Activated T-helper 1 cell treated with anti-CD3 and anti-CD28 coated beads, Interleukin-12 subunit alpha, Interleukin-12 subunit beta, Interleukin-2, Interleukin-4 antibody, amounts not matched to agents 30 ng/mL and 10 ng/mL and 1 ng/mL, durations not matched to agents 14 hours and 24 hours and 36 hours (primary cell): ENCODE measurements around the gene SGCD. TPM values are rescaled to one million over a fixed set of nuclear protein-coding genes. Genes with fewer than 3 reads are reported as not detected.

Experiments
- DNase-seq: peaks from one replicate; pipeline ENCODE4 v3.0.0; 2021; ENCODE audit warnings: low spot score
- H3K27ac Mint-ChIP-seq: one replicate; pipeline ENCODE4 v1.8.0; 2021; ENCODE audit warnings: mild to moderate bottlenecking, mixed read lengths
- H3K27me3 Mint-ChIP-seq: one replicate; pipeline ENCODE4 v1.8.0; 2022; ENCODE audit warnings: mild to moderate bottlenecking, moderate library complexity, mixed read lengths; ENCODE audit not compliant: insufficient read depth
- H3K36me3 Mint-ChIP-seq: one replicate; pipeline ENCODE4 v1.8.0; 2021; ENCODE audit warnings: low read depth, mixed read lengths
- H3K4me1 Mint-ChIP-seq: one replicate; pipeline ENCODE4 v1.8.0; 2021; ENCODE audit warnings: low read depth, mixed read lengths
- H3K4me3 Mint-ChIP-seq: one replicate; pipeline ENCODE4 v1.8.0; 2021; ENCODE audit warnings: mild to moderate bottlenecking, moderate library complexity, mixed read lengths
- H3K9me3 Mint-ChIP-seq: one replicate; pipeline ENCODE4 v1.8.0; 2021; ENCODE audit warnings: mixed read lengths
- intact Hi-C: fragments of 100-400 bp; cut with micrococcal nuclease; formaldehyde crosslinking; loops from one replicate; pipeline ENCODE4 v1.15.1; 2024
- total RNA-seq: library from RNA; stranded (reverse); gene quantifications from 2 replicates; pipeline ENCODE4 v1.2.3, GENCODE V29; 2022

The SGCD gene
- total RNA-seq, 1 donor from 2014 or later: not detected

GRCh38 chr5:156375895-156376495 is 49.0 kb downstream of the SGCD start:
- Mint-ChIP-seq H3K4me3 (no peak overlapping the region), H3K27ac (no peak overlapping the region), H3K27me3 (peaks cover 27% of the 10 kb centered on the region), H3K9me3 (no peaks in the 10 kb centered on the region), H3K36me3 (no peaks in the 10 kb centered on the region), H3K4me1 (no peaks in the 10 kb centered on the region)
- intact Hi-C loops: no loop called here
- DNase-seq: no peak

- Mint-ChIP-seq H3K4me1 (no peaks in the 10 kb centered on the region), H3K27me3 (peaks cover 29% of the 10 kb centered on the region), H3K36me3 (no peaks in the 10 kb centered on the region), H3K9me3 (no peaks in the 10 kb centered on the region), H3K27ac (no peak overlapping the region), H3K4me3 (no peak overlapping the region)
- no peak for DNase-seq
- intact Hi-C loops: no loop called here
Measured at GRCh38 chr5:156376751-156377150, 49.8 kb downstream of the SGCD start.

- no peak overlapping the region for H3K27ac Mint-ChIP-seq
- no peaks in the 10 kb centered on the region for H3K9me3 Mint-ChIP-seq
- H3K27me3 Mint-ChIP-seq: peaks cover 23% of the 10 kb centered on the region
- intact Hi-C loops: no loop called here
- no peak for DNase-seq
- H3K4me3 Mint-ChIP-seq: no peak overlapping the region
- no peaks in the 10 kb centered on the region for H3K36me3 Mint-ChIP-seq
- no peaks in the 10 kb centered on the region for H3K4me1 Mint-ChIP-seq
Measured at GRCh38 chr5:156378159-156378558, 51.2 kb downstream of the SGCD start.

GRCh38 chr5:156379206-156379605 is 52.2 kb downstream of the SGCD start:
- peaks cover 23% of the 10 kb centered on the region for H3K27me3 Mint-ChIP-seq
- H3K4me1 Mint-ChIP-seq: no peaks in the 10 kb centered on the region
- intact Hi-C loops: no loop called here
- H3K4me3 Mint-ChIP-seq: no peak overlapping the region
- no peak for DNase-seq
- H3K9me3 Mint-ChIP-seq: no peaks in the 10 kb centered on the region
- H3K36me3 Mint-ChIP-seq: no peaks in the 10 kb centered on the region
- H3K27ac Mint-ChIP-seq: no peak overlapping the region

- Mint-ChIP-seq H3K4me1 (no peaks in the 10 kb centered on the region), H3K9me3 (no peaks in the 10 kb centered on the region), H3K4me3 (no peak overlapping the region), H3K27ac (no peak overlapping the region), H3K36me3 (no peaks in the 10 kb centered on the region), H3K27me3 (peaks cover 23% of the 10 kb centered on the region)
- DNase-seq: no peak
- intact Hi-C loops: no loop called here
Measured at GRCh38 chr5:156380848-156381247, 53.9 kb downstream of the SGCD start.

GRCh38 chr5:156383510-156384265 is 56.7 kb downstream of the SGCD start:
- H3K9me3 Mint-ChIP-seq: no peaks in the 10 kb centered on the region

GRCh38 chr5:156385416-156385815 is 58.5 kb downstream of the SGCD start:
- no peak for DNase-seq
- peaks cover 8% of the 10 kb centered on the region for H3K27me3 Mint-ChIP-seq

More at GRCh38 chr5:156383510-156384265, 56.7 kb downstream of the SGCD start:
- H3K36me3 Mint-ChIP-seq: no peaks in the 10 kb centered on the region
- DNase-seq: no peak
- H3K4me3 Mint-ChIP-seq: no peak overlapping the region
- peaks cover 14% of the 10 kb centered on the region for H3K27me3 Mint-ChIP-seq
- intact Hi-C loops: no loop called here
- H3K4me1 Mint-ChIP-seq: no peaks in the 10 kb centered on the region
- no peak overlapping the region for H3K27ac Mint-ChIP-seq

GRCh38 chr5:156386976-156387375 is 60.0 kb downstream of the SGCD start:
- H3K27me3 Mint-ChIP-seq: no peaks in the 10 kb centered on the region
- no peaks in the 10 kb centered on the region for H3K4me1 Mint-ChIP-seq
- no peak overlapping the region for H3K27ac Mint-ChIP-seq
- no peak overlapping the region for H3K4me3 Mint-ChIP-seq
- intact Hi-C loops: no loop called here
- no peak for DNase-seq
- H3K36me3 Mint-ChIP-seq: no peaks in the 10 kb centered on the region
- H3K9me3 Mint-ChIP-seq: no peaks in the 10 kb centered on the region

More at GRCh38 chr5:156385416-156385815, 58.5 kb downstream of the SGCD start:
- Mint-ChIP-seq H3K4me3 (no peak overlapping the region), H3K36me3 (no peaks in the 10 kb centered on the region), H3K27ac (no peak overlapping the region), H3K9me3 (no peaks in the 10 kb centered on the region), H3K4me1 (no peaks in the 10 kb centered on the region)
- intact Hi-C loops: no loop called here

- Mint-ChIP-seq H3K4me1 (no peaks in the 10 kb centered on the region), H3K4me3 (no peak overlapping the region), H3K9me3 (no peaks in the 10 kb centered on the region), H3K36me3 (no peaks in the 10 kb centered on the region), H3K27ac (no peak overlapping the region), H3K27me3 (peaks cover 2% of the 10 kb centered on the region)
- intact Hi-C loops: no loop called here
- no peak for DNase-seq
Measured at GRCh38 chr5:156387391-156387790, 60.4 kb downstream of the SGCD start.

- Mint-ChIP-seq H3K4me1 (no peaks in the 10 kb centered on the region), H3K4me3 (no peak overlapping the region), H3K27me3 (peaks cover 4% of the 10 kb centered on the region), H3K9me3 (no peaks in the 10 kb centered on the region), H3K27ac (no peak overlapping the region), H3K36me3 (no peaks in the 10 kb centered on the region)
- intact Hi-C loops: no loop called here
- no peak for DNase-seq
Measured at GRCh38 chr5:156388233-156388632, 61.3 kb downstream of the SGCD start.

- DNase-seq: no peak
- intact Hi-C loops: no loop called here
- H3K4me1 Mint-ChIP-seq: no peaks in the 10 kb centered on the region
- H3K27ac Mint-ChIP-seq: no peak overlapping the region
- H3K4me3 Mint-ChIP-seq: no peak overlapping the region
- H3K27me3 Mint-ChIP-seq: peaks cover 6% of the 10 kb centered on the region
- no peaks in the 10 kb centered on the region for H3K9me3 Mint-ChIP-seq
- no peaks in the 10 kb centered on the region for H3K36me3 Mint-ChIP-seq
Measured at GRCh38 chr5:156391139-156391538, 64.2 kb downstream of the SGCD start.

GRCh38 chr5:156393980-156394379 is 67.0 kb downstream of the SGCD start:
- no peaks in the 10 kb centered on the region for H3K9me3 Mint-ChIP-seq
- no peak for DNase-seq
- no peak overlapping the region for H3K4me3 Mint-ChIP-seq
- peaks cover 10% of the 10 kb centered on the region for H3K27me3 Mint-ChIP-seq
- no peak overlapping the region for H3K27ac Mint-ChIP-seq
- intact Hi-C loops: no loop called here
- no peaks in the 10 kb centered on the region for H3K4me1 Mint-ChIP-seq
- no peaks in the 10 kb centered on the region for H3K36me3 Mint-ChIP-seq

GRCh38 chr5:156394642-156395305 is 67.8 kb downstream of the SGCD start:
- intact Hi-C loops: no loop called here
- no peaks in the 10 kb centered on the region for H3K36me3 Mint-ChIP-seq
- no peaks in the 10 kb centered on the region for H3K4me1 Mint-ChIP-seq

More at GRCh38 chr5:156394642-156395305, 67.8 kb downstream of the SGCD start:
- H3K9me3 Mint-ChIP-seq: no peaks in the 10 kb centered on the region
- H3K27me3 Mint-ChIP-seq: peaks cover 10% of the 10 kb centered on the region
- H3K4me3 Mint-ChIP-seq: no peak overlapping the region
- H3K27ac Mint-ChIP-seq: no peak overlapping the region
- DNase-seq: no peak
